Measurements from ENCODE around the gene SURF4.

The SURF4 gene

GRCh38 chr9:133375116-133375723, 640 bp downstream of the SURF4 start:
- TF ChIP-seq CTCF (IDR thresholded peaks at IDR 0.05): 0 out of 2 replicates have a peak, but pooled peaks have one; percentile 11

GRCh38 chr9:133374612-133375115, 1.2 kb downstream of the SURF4 start:
- no peak for TF ChIP-seq CTCF (IDR thresholded peaks at IDR 0.05)

GRCh38 chr9:133372144-133372543, 3.7 kb downstream of the SURF4 start:
- no peak for TF ChIP-seq CTCF (IDR thresholded peaks at IDR 0.05)

GRCh38 chr9:133371261-133371711, 4.6 kb downstream of the SURF4 start:
- TF ChIP-seq CTCF (IDR thresholded peaks at IDR 0.05): no peak

GRCh38 chr9:133370685-133371084, 5.2 kb downstream of the SURF4 start:
- no peak for TF ChIP-seq CTCF (IDR thresholded peaks at IDR 0.05)

GRCh38 chr9:133369933-133370332, 5.9 kb downstream of the SURF4 start:
- TF ChIP-seq CTCF (IDR thresholded peaks at IDR 0.05): no peak

GRCh38 chr9:133369422-133369821, 6.4 kb downstream of the SURF4 start:
- no peak for TF ChIP-seq CTCF (IDR thresholded peaks at IDR 0.05)
